ENCODE results near the gene TSEN2. TPM values are rescaled to one million over a fixed set of nuclear protein-coding genes. Genes with fewer than 3 reads are reported as not detected.

The TSEN2 gene
- total and polyA plus RNA-seq, 10 of the 15 experiments (the other 5 are each of a cell fraction or from before 2014, with no cell fraction given) = 17.7 to 32.3 (median 24.3) TPM

GRCh38 chr3:12490547-12490946, 6.3 kb downstream of the TSEN2 start (continued):
- TF ChIP-seq ZBTB4 (CRISPR knock-in tag; IDR thresholded peaks at IDR 0.05) (no peak), TBL1XR1 (IDR thresholded peaks at IDR 0.05; ENCODE audit: low read depth, low read length) (no peak), NFIC (IDR thresholded peaks at IDR 0.05; ENCODE audit: low read depth, low read length) (no peak), SRF (IDR thresholded peaks at IDR 0.05; ENCODE audit: low read depth in 2 of 2, low read length in 2 of 2) (no peak), BCL11A (IDR thresholded peaks at IDR 0.05; ENCODE audit: low read depth, low read length) (no peak), SREBF1 (IDR thresholded peaks at IDR 0.05; ENCODE audit: low read length) (no peak)

- no peak for FAIRE-seq
- in situ Hi-C loops (cut with MboI) (no loop called here), intact Hi-C loops (cut with micrococcal nuclease; ENCODE audit: unreplicated experiment) (no loop called here)
- SMC1A ChIA-PET (ENCODE audit: uncharacterized antibody, unreplicated experiment) = interaction anchor here (1.7 kb wide), 1 partner anchor 11 kb away, joined by 6 read pairs; the partner anchor contains the start of gene TSEN2
- Histone ChIP-seq H3K27ac (ENCODE audit: control insufficient read depth, insufficient read depth) (no peak overlapping the region), H3K9ac (ENCODE audit: control insufficient read depth, insufficient read depth, low read length) (no peak overlapping the region), H3K27me3 (replicated peaks in 1 of 2; ENCODE audit: control insufficient read depth in 2 of 2, insufficient read depth in 2 of 2, low read length in 1 of 2) (no peaks in the 10 kb centered on the region), H3K79me2 (ENCODE audit: control insufficient read depth, insufficient read depth, low read length) (no peaks in the 10 kb centered on the region), H3K4me3 (no peak overlapping the region), H2AFZ (ENCODE audit: control insufficient read depth, low read depth, low read length) (no peak overlapping the region), H3K4me1 (ENCODE audit: control insufficient read depth, insufficient read depth, low read length) (no peaks in the 10 kb centered on the region), H3K36me3 (ENCODE audit: control insufficient read depth in 2 of 2, insufficient read depth in 2 of 2, low read length in 1 of 2) (peaks cover 3 to 10% of the 10 kb centered on the region in 2 experiments), H3K4me2 (ENCODE audit: control insufficient read depth, insufficient read depth) (no peak overlapping the region), H4K20me1 (ENCODE audit: control insufficient read depth, insufficient read depth) (no peaks in the 10 kb centered on the region), H3K9me3 (replicated peaks; ENCODE audit: control insufficient read depth, insufficient read depth, low read length) (no peaks in the 10 kb centered on the region)
- BruUV-seq (replicated peaks) = no TSS peak
- POLR2A ChIA-PET = no interaction called here
- DNase-seq (ENCODE audit: low read depth, low spot score) = no peak
- CTCF ChIA-PET = interaction anchor here (2.2 to 2.8 kb wide), 2 partner anchors 12 to 16 kb away, joined by 9 to 12 read pairs; partner anchors contain the start of gene TSEN2
- ATAC-seq = no peak
- TF ChIP-seq CUX1 (IDR thresholded peaks at IDR 0.05; ENCODE audit: insufficient replicate concordance, low read depth, low read length) (no peak), TAF1 (IDR thresholded peaks at IDR 0.05; ENCODE audit: borderline replicate concordance, low read depth, low read length) (no peak), CTCF (IDR thresholded peaks at IDR 0.05 in 2 of 3, conservative IDR thresholded peaks at IDR 0.05 in 1 of 3; ENCODE audit: control insufficient read depth in 2 of 3, extremely low read depth in 1 of 3, insufficient read depth in 1 of 3, low read depth in 3 of 3, low read length in 3 of 3) (0 out of 6 replicates have a peak, but pooled peaks of 1 of the 3 experiments have one; percentile 14)
- 90% methylated on average over 8 of the region's 8 CpGs for WGBS (ENCODE audit: insufficient coverage, insufficient replicate concordance, low lambda C conversion rate, missing lambda C conversion rate)
- RAD21 ChIA-PET (ENCODE audit: unreplicated experiment) = no interaction called here
Measured at GRCh38 chr3:12495749-12496452, 11.6 kb downstream of the TSEN2 start.
